Caco-2 (cell line): Measurements from ENCODE around the gene TMEM62. TPM values are rescaled to one million over a fixed set of nuclear protein-coding genes. Genes with fewer than 3 reads are reported as not detected.

Experiments used
- BruUV-seq: library from RNA; stranded (reverse); fragments of 400-500 nt; replicated peaks from 2 replicates; lab custom pipeline; 2021; lab: Mats Ljungman, UMichigan
- CTCF ChIA-PET: fragments of 300-600 bp; sonication (Branson Sonifier 250); formaldehyde crosslinking; loops from one replicate; lab custom pipeline; 2022; ENCODE audit warnings: antibody characterized with exemption; lab: Charles Lee
- POLR2A ChIA-PET: fragments of 300-600 bp; sonication (Branson Sonifier 250); formaldehyde crosslinking; loops from one replicate; lab custom pipeline; 2022; ENCODE audit warnings: antibody characterized with exemption; lab: Charles Lee
- DNase-seq, 2 experiments: peaks; one replicate each; pipeline versions ENCODE4 v3.0.0 to v3.0.0-alpha.2; 2020 to 2022
- H3K27me3 ChIP-seq: replicated peaks from 2 replicates; pipeline ENCODE4 v1.6.0; 2011; ENCODE audit warnings: low read length; ENCODE audit not compliant: control insufficient read depth, insufficient read depth
- H3K36me3 ChIP-seq: 2 replicates; pipeline ENCODE4 v1.5.1; 2011; ENCODE audit warnings: low read length; ENCODE audit not compliant: control insufficient read depth, insufficient read depth
- H3K4me1 ChIP-seq: fragments of 250-450 bp; sonication (Bioruptor Pico); 2 replicates; pipeline ENCODE4 v1.5.1; 2020; ENCODE audit warnings: mild to moderate bottlenecking
- H3K4me3 ChIP-seq: 2 replicates; pipeline ENCODE4 v1.5.1; 2011; ENCODE audit warnings: low read depth, mild to moderate bottlenecking, control low read depth, low read length
- H3K9me3 ChIP-seq: fragments of 250-450 bp; sonication (Bioruptor Pico); 2 replicates; pipeline ENCODE4 v1.5.1; 2020; ENCODE audit warnings: mild to moderate bottlenecking, moderate library complexity
- H3K27ac Mint-ChIP-seq: one replicate; pipeline ENCODE4 v1.8.0; 2022; ENCODE audit warnings: mixed read lengths; ENCODE audit not compliant: unreplicated experiment
- H3K27me3 Mint-ChIP-seq: one replicate; pipeline ENCODE4 v1.8.0; 2022; ENCODE audit warnings: mixed read lengths; ENCODE audit not compliant: insufficient read depth, unreplicated experiment
- H3K36me3 Mint-ChIP-seq: one replicate; pipeline ENCODE4 v1.8.0; 2022; ENCODE audit warnings: mild to moderate bottlenecking, mixed read lengths; ENCODE audit not compliant: insufficient read depth, unreplicated experiment
- H3K4me1 Mint-ChIP-seq: one replicate; pipeline ENCODE4 v1.8.0; 2022; ENCODE audit warnings: low read depth, mixed read lengths; ENCODE audit not compliant: unreplicated experiment
- H3K4me3 Mint-ChIP-seq: one replicate; pipeline ENCODE4 v1.8.0; 2022; ENCODE audit warnings: mild to moderate bottlenecking, moderate library complexity, mixed read lengths; ENCODE audit not compliant: unreplicated experiment
- H3K9me3 Mint-ChIP-seq: one replicate; pipeline ENCODE4 v1.8.0; 2022; ENCODE audit warnings: mixed read lengths; ENCODE audit not compliant: unreplicated experiment
- intact Hi-C: fragments of 100-400 bp; cut with micrococcal nuclease; formaldehyde crosslinking; loops from one replicate; pipeline ENCODE4 v1.10.0; 2022; ENCODE audit not compliant: unreplicated experiment
- total RNA-seq: library from RNA; stranded (reverse); gene quantifications from 2 replicates; pipeline ENCODE4 v1.2.3, GENCODE V29; 2022
- TF ChIP-seq, protein P1 (sequence below), 2 experiments: fragments of 200-600 bp in 1 of 2; IDR thresholded peaks; 1 replicate in 1 of 2; 2 replicates in 1 of 2; pipeline versions ENCODE4 v1.5.1 to v1.8.0; 2011 to 2022; ENCODE audit warnings: antibody characterized with exemption in 1 of 2, control low read depth in 1 of 2, inconsistent platforms in 1 of 2, low read depth in 1 of 2, low read length in 1 of 2, mild to moderate bottlenecking in 1 of 2, moderate library complexity in 1 of 2; ENCODE audit not compliant: insufficient read depth in 1 of 2, severe bottlenecking in 1 of 2, unreplicated experiment in 1 of 2

TMEM62 gene
- total RNA-seq, 1 experiment from 2014 or later, result 23.7 TPM

DNA sequence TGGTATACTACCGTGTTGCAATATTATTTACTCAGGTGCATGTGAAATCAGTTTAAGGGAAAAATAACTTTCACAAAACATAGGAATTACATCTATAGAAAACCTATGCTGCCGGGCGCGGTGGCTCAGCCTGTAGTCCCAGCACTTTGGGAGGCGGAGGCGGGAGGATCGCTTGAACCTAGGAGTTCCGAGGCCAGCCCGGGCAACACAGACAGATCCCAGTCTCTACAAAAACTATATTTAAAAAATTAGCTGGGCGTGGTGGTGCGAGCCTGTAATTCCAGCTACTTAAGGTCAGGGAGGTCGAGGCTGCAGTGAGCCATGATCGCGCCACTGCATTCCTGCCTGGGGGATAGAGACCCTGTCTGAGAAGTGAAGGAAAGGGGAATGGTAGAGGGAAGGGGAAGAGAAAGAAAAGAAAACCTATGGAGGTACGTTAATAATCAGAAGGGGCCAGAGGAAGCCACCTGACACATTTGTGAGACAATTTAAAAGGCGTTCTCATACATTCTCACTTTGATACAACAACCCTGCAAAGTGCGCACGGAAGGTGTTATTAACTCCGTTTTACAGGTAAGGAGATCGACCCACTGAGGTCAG is 456 bp upstream of the TMEM62 start:
- Histone ChIP-seq H3K9me3 (peaks cover 3% of the 10 kb centered on the region; the same call in 1 of the 2 replicates), H3K4me1 (peaks cover 5% of the 10 kb centered on the region), H3K36me3 (peaks cover 3% of the 10 kb centered on the region; the same call in 1 of the 2 replicates), H3K27me3 (no peaks in the 10 kb centered on the region; the same call in 1 of the 2 replicates), H3K4me3 (peak overlapping the region; percentile 73)
- peak; percentile 34 to 36 for DNase-seq
- CTCF ChIA-PET, result no interaction called here
- H3K9me3 Mint-ChIP-seq, result peaks cover 27% of the 10 kb centered on the region
- peak overlapping the region; percentile 95 for H3K27ac Mint-ChIP-seq
- H3K27me3 Mint-ChIP-seq, result no peaks in the 10 kb centered on the region
- TSS peak; percentile 57 for BruUV-seq
- POLR2A ChIA-PET, result no interaction called here
- peaks cover 16% of the 10 kb centered on the region for H3K4me1 Mint-ChIP-seq
- TF ChIP-seq, protein P1, sequence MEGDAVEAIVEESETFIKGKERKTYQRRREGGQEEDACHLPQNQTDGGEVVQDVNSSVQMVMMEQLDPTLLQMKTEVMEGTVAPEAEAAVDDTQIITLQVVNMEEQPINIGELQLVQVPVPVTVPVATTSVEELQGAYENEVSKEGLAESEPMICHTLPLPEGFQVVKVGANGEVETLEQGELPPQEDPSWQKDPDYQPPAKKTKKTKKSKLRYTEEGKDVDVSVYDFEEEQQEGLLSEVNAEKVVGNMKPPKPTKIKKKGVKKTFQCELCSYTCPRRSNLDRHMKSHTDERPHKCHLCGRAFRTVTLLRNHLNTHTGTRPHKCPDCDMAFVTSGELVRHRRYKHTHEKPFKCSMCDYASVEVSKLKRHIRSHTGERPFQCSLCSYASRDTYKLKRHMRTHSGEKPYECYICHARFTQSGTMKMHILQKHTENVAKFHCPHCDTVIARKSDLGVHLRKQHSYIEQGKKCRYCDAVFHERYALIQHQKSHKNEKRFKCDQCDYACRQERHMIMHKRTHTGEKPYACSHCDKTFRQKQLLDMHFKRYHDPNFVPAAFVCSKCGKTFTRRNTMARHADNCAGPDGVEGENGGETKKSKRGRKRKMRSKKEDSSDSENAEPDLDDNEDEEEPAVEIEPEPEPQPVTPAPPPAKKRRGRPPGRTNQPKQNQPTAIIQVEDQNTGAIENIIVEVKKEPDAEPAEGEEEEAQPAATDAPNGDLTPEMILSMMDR (IDR thresholded peaks at IDR 0.05; ENCODE audit: insufficient read depth in 1 of 2, low read depth in 1 of 2, low read length in 1 of 2, severe bottlenecking in 1 of 2, unreplicated experiment in 1 of 2), result no peak
- H3K4me3 Mint-ChIP-seq, result peak overlapping the region; percentile 94
- intact Hi-C loops, result loop anchor here (1.0 to 2.0 kb wide), 2 partner anchors 27 to 52 kb away; partner anchors contain the start of genes CCNDBP1 and UBR1
- peaks cover 11% of the 10 kb centered on the region for H3K36me3 Mint-ChIP-seq

DNA sequence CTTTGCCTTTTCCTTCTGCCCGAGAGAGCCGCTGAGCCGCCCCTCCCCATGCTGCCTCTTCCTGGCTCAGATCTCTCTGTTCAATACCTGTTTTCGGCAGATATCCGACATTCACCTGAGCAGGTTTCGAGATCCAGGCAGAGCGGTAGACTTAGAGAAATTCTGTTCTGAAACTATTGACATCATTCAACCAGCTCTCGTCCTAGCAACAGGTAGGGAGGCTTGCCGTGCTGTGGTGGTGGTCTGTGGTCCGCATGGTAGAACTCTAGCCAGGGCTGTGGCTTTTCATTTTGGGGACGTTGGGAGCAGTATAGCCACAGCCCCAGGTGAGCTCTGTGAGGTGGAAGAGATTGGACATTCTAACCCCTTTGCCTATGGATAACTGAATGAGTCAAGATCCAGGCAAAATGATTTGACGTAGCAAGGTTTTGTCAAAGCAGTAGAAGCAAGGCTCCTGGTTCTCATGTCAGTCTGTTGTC is 810 bp downstream of the TMEM62 start:
- H3K27me3 ChIP-seq, result no peaks in the 10 kb centered on the region; the same call in 1 of the 2 replicates
- H3K27ac Mint-ChIP-seq, result peak overlapping the region; percentile 95
- peak overlapping the region; percentile 73 for H3K4me3 ChIP-seq
- ChIA-PET POLR2A (no interaction called here), CTCF (no interaction called here)
- H3K4me1 ChIP-seq, result no peaks in the 10 kb centered on the region
- H3K4me3 Mint-ChIP-seq, result peak overlapping the region; percentile 94
- BruUV-seq, result no TSS peak
- peaks cover 14% of the 10 kb centered on the region for H3K9me3 Mint-ChIP-seq
- H3K36me3 ChIP-seq, result peaks cover 3% of the 10 kb centered on the region; the same call in 1 of the 2 replicates
- H3K9me3 ChIP-seq, result no peaks in the 10 kb centered on the region; the same call in 1 of the 2 replicates
- DNase-seq, result peak in 1 of 2 experiments; percentile 8
- intact Hi-C loops, result no loop called here
- H3K4me1 Mint-ChIP-seq, result peaks cover 16% of the 10 kb centered on the region
- TF ChIP-seq, protein P1 (IDR thresholded peaks at IDR 0.05; ENCODE audit: insufficient read depth in 1 of 2, low read depth in 1 of 2, low read length in 1 of 2, severe bottlenecking in 1 of 2, unreplicated experiment in 1 of 2), result no peak
- H3K36me3 Mint-ChIP-seq, result peaks cover 18% of the 10 kb centered on the region
- H3K27me3 Mint-ChIP-seq, result no peaks in the 10 kb centered on the region

DNA sequence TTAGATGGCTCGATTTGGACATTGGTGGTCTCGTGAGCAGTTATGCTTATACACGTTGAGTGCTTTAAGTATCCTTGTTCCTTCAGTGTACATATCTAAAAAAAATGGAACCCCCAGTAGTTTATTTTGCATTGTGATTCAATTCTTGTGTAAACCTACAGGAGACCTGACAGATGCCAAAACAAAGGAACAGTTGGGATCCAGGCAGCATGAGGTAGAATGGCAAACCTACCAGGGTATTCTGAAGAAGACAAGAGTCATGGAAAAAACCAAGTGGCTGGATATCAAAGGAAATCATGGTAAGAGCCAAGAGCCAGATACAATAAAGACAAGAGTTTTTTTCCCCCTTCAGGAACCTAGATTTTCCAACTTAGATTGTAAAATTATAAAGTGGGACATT is 2.0 kb downstream of the TMEM62 start:
- BruUV-seq, result no TSS peak

More for the DNA sequence above, 2.0 kb downstream of the TMEM62 start:
- TF ChIP-seq, protein P1 (IDR thresholded peaks at IDR 0.05; ENCODE audit: insufficient read depth in 1 of 2, low read depth in 1 of 2, low read length in 1 of 2, severe bottlenecking in 1 of 2, unreplicated experiment in 1 of 2), result no peak
- Histone ChIP-seq H3K36me3 (peaks cover 3% of the 10 kb centered on the region; the same call in 1 of the 2 replicates), H3K9me3 (no peaks in the 10 kb centered on the region), H3K27me3 (no peaks in the 10 kb centered on the region), H3K4me1 (no peaks in the 10 kb centered on the region), H3K4me3 (no peak overlapping the region)
- Mint-ChIP-seq H3K27me3 (no peaks in the 10 kb centered on the region), H3K9me3 (peaks cover 3% of the 10 kb centered on the region), H3K4me3 (no peak overlapping the region), H3K36me3 (peaks cover 21% of the 10 kb centered on the region), H3K27ac (no peak overlapping the region), H3K4me1 (peaks cover 16% of the 10 kb centered on the region)
- ChIA-PET CTCF (no interaction called here), POLR2A (no interaction called here)
- intact Hi-C loops, result no loop called here
- DNase-seq, result no peak
